Activated naive CD4-positive, alpha-beta T cell treated with Interleukin-2 at 50 U/mL for 16 hours (primary cell): ENCODE results near the gene POU2AF1.

Experiments
- DNase-seq: peaks from one replicate; pipeline ENCODE4 v3.0.0-alpha.2; 2020

Gene POU2AF1

GRCh38 chr11:111359223-111360149 lies 19.6 kb downstream of the POU2AF1 start:
- DNase-seq, result no peak

- DNase-seq, result no peak
Measured at GRCh38 chr11:111358038-111359001, 20.8 kb downstream of the POU2AF1 start.

GRCh38 chr11:111357150-111358037 lies 21.7 kb downstream of the POU2AF1 start:
- no peak for DNase-seq

GRCh38 chr11:111356660-111357048 lies 22.4 kb downstream of the POU2AF1 start:
- DNase-seq, result no peak

GRCh38 chr11:111355956-111356659 lies 23.0 kb downstream of the POU2AF1 start:
- no peak for DNase-seq

- DNase-seq, result no peak
Measured at GRCh38 chr11:111355101-111355500, 24.0 kb downstream of the POU2AF1 start.

- no peak for DNase-seq
Measured at GRCh38 chr11:111354601-111354891, 24.5 kb downstream of the POU2AF1 start.

GRCh38 chr11:111353776-111354600 lies 25.1 kb downstream of the POU2AF1 start:
- no peak for DNase-seq

GRCh38 chr11:111352935-111353710 lies 26.0 kb downstream of the POU2AF1 start:
- DNase-seq, result no peak

- DNase-seq, result no peak
Measured at GRCh38 chr11:111352231-111352746, 26.8 kb downstream of the POU2AF1 start.

- DNase-seq, result no peak
Measured at GRCh38 chr11:111351374-111352055, 27.6 kb downstream of the POU2AF1 start.

- no peak for DNase-seq
Measured at GRCh38 chr11:111350811-111351210, 28.3 kb downstream of the POU2AF1 start.

- no peak for DNase-seq
Measured at GRCh38 chr11:111349191-111349695, 29.8 kb downstream of the POU2AF1 start.

GRCh38 chr11:111348147-111348546 lies 30.9 kb downstream of the POU2AF1 start:
- DNase-seq, result no peak

- DNase-seq, result no peak
Measured at GRCh38 chr11:111347723-111348115, 31.4 kb downstream of the POU2AF1 start.

- DNase-seq, result no peak
Measured at GRCh38 chr11:111347002-111347722, 31.9 kb downstream of the POU2AF1 start.

- no peak for DNase-seq
Measured at GRCh38 chr11:111344032-111344431, 35.0 kb downstream of the POU2AF1 start.

- DNase-seq, result no peak
Measured at GRCh38 chr11:111342329-111342728, 36.7 kb downstream of the POU2AF1 start.
